ENCODE measurements around the gene PACRG. TPM values are rescaled to one million over a fixed set of nuclear protein-coding genes. Genes with fewer than 3 reads are reported as not detected.

Gene PACRG
- total and polyA plus RNA-seq, 2 of the 4 experiments (the other 2 are of a cell fraction) = not detected

DNA sequence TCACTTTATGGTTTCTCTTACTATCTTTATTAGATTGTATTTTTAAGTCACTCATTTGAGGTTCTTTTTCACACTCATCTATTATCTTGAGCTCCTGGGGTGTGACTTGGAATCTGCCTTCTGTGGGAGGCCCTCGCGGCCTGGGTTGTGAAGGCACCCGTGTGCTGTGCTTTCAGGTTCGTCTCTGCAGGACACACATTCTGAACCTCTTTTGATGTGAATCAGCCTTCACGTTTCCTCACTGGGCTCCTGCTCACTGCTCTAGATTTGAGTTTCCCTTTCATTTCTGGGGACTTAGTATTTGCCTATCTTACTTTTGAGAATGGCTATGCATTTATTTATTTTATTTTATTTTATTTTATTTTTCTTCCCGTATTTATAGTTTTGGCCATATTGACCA, 97.8 kb downstream of the PACRG start:
- no peak overlapping the region for H3K9ac ChIP-seq (ENCODE audit: low read depth, low read length)
- no peak overlapping the region for H3K18ac ChIP-seq (ENCODE audit: low read depth, low read length)
- DNase-seq (no peak), ATAC-seq (ENCODE audit: low read depth) (no peak)
- no peaks in the 10 kb centered on the region for H3K4me1 ChIP-seq (ENCODE audit: control insufficient read depth, insufficient read depth, low read length)
- dilution Hi-C loops (cut with HindIII; ENCODE audit: low sequenced_read_pairs, unreplicated experiment) = no loop called here
- no peaks in the 10 kb centered on the region for H3K27me3 ChIP-seq (ENCODE audit: control insufficient read depth, insufficient read depth, low read length)
- no peak overlapping the region for H2BK5ac ChIP-seq (ENCODE audit: low read depth, low read length, poor library complexity, severe bottlenecking)
- POLR2A ChIA-PET (ENCODE audit: unreplicated experiment) = no interaction called here
- intact Hi-C loops (cut with micrococcal nuclease) = no loop called here
- no peak overlapping the region for H3K56ac ChIP-seq (ENCODE audit: extremely low read depth, insufficient read depth, low read length)
- H4K5ac ChIP-seq (ENCODE audit: low read depth, low read length) = no peak overlapping the region
- H2BK20ac ChIP-seq (ENCODE audit: low read depth, low read length) = no peak overlapping the region
- WGBS, 2 experiments (ENCODE audit: extremely low coverage in 2 of 2, insufficient read length in 1 of 2) = no CpG with 5 or more reads among the region's 6 CpGs
- H2AK5ac ChIP-seq (ENCODE audit: low read depth, low read length) = no peak overlapping the region
- no peaks in the 10 kb centered on the region for H3K79me1 ChIP-seq (ENCODE audit: low read depth in 1 of 2, low read length in 2 of 2)
- no peak overlapping the region for H2BK15ac ChIP-seq (ENCODE audit: low read depth, low read length)
- no peak overlapping the region for H2AFZ ChIP-seq (replicated peaks; ENCODE audit: low read length, poor library complexity)
- H4K8ac ChIP-seq (ENCODE audit: low read depth in 2 of 2, low read length in 2 of 2) = no peak overlapping the region
- H3K4me3 ChIP-seq (ENCODE audit: insufficient read depth, low read depth, low read length) = no peak overlapping the region
- H3K23ac ChIP-seq (ENCODE audit: low read depth, low read length) = no peak overlapping the region
- H4K20me1 ChIP-seq (ENCODE audit: insufficient read depth, low read length) = no peaks in the 10 kb centered on the region
- CTCF ChIA-PET = no interaction called here
- H2BK120ac ChIP-seq (ENCODE audit: low read depth, low read length) = no peak overlapping the region
- H3K4ac ChIP-seq (ENCODE audit: low read depth, low read length) = no peak overlapping the region
- H3K27ac ChIP-seq (ENCODE audit: insufficient read depth, low read length) = no peak overlapping the region
- BruUV-seq (replicated peaks) = no TSS peak
- no peak overlapping the region for H4K91ac ChIP-seq (ENCODE audit: insufficient read depth, low read depth, low read length)
- H3K9me3 ChIP-seq (ENCODE audit: control insufficient read depth, insufficient read depth, low read length) = peaks cover 13% of the 10 kb centered on the region
- no peak overlapping the region for H3K4me2 ChIP-seq (ENCODE audit: low read depth, low read length)
- no peaks in the 10 kb centered on the region for H3K36me3 ChIP-seq (ENCODE audit: control insufficient read depth, insufficient read depth, low read length)
- in situ Hi-C loops (cut with MboI; ENCODE audit: low sequenced_read_pairs) = no loop called here
- H3K14ac ChIP-seq (replicated peaks; ENCODE audit: low read depth, low read length) = no peak overlapping the region
- H2AK9ac ChIP-seq (replicated peaks; ENCODE audit: low read depth, low read length, poor library complexity) = no peak overlapping the region
- TF ChIP-seq, protein P1, sequence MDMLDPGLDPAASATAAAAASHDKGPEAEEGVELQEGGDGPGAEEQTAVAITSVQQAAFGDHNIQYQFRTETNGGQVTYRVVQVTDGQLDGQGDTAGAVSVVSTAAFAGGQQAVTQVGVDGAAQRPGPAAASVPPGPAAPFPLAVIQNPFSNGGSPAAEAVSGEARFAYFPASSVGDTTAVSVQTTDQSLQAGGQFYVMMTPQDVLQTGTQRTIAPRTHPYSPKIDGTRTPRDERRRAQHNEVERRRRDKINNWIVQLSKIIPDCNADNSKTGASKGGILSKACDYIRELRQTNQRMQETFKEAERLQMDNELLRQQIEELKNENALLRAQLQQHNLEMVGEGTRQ (IDR thresholded peaks at IDR 0.05; ENCODE audit: low read depth, low read length) = no peak
- no peak for TF ChIP-seq MAZ (IDR thresholded peaks at IDR 0.05; ENCODE audit: borderline replicate concordance, low read depth, low read length)
- no peak for TF ChIP-seq MAFK (IDR thresholded peaks at IDR 0.05; ENCODE audit: low read depth, low read length)
- TF ChIP-seq BHLHE40 (IDR thresholded peaks at IDR 0.05; ENCODE audit: low read depth, low read length) = no peak
- TF ChIP-seq FOS (IDR thresholded peaks at IDR 0.05; ENCODE audit: low read depth, low read length) = no peak
- TF ChIP-seq MXI1 (IDR thresholded peaks at IDR 0.05; ENCODE audit: borderline replicate concordance, low read depth, low read length) = no peak
- no peak for TF ChIP-seq SMC3 (IDR thresholded peaks at IDR 0.05; ENCODE audit: low read depth, low read length)
- TF ChIP-seq, protein P2, sequence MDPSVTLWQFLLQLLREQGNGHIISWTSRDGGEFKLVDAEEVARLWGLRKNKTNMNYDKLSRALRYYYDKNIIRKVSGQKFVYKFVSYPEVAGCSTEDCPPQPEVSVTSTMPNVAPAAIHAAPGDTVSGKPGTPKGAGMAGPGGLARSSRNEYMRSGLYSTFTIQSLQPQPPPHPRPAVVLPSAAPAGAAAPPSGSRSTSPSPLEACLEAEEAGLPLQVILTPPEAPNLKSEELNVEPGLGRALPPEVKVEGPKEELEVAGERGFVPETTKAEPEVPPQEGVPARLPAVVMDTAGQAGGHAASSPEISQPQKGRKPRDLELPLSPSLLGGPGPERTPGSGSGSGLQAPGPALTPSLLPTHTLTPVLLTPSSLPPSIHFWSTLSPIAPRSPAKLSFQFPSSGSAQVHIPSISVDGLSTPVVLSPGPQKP (IDR thresholded peaks at IDR 0.05; ENCODE audit: borderline replicate concordance, low read depth, low read length) = no peak
- TF ChIP-seq CHD1 (IDR thresholded peaks at IDR 0.05; ENCODE audit: low read depth, low read length) = no peak
- no peaks in the 10 kb centered on the region for H3K9me1 ChIP-seq (ENCODE audit: insufficient read depth, low read length)
